NCI-H69 (cell line): Measurements from ENCODE around the gene KIAA0319L.
"Not testable (repeated sequence)": the region's sequence is repeated elsewhere in the genome, so short reads cannot be mapped to it uniquely, and the experiment has no call there.

ENCODE experiments used
- DNase-seq: peaks from one replicate; lab custom pipeline; 2025; lab: John Stamatoyannopoulos, UW

KIAA0319L gene

GRCh38 chr1:35557118-35557610, at the start of gene KIAA0319L:
KIAA0319L (minus strand) TSS chr1:35557403; CDS start chr1:35554491, 2,912 bp downstream.
- DNase-seq = peak; percentile 90

GRCh38 chr1:35605867-35606182, 48.6 kb upstream of the KIAA0319L start:
- no peak for DNase-seq

GRCh38 chr1:35605071-35605866, 48.1 kb upstream of the KIAA0319L start:
- no peak for DNase-seq

GRCh38 chr1:35603941-35604340, 46.7 kb upstream of the KIAA0319L start:
- no peak for DNase-seq

- no peak for DNase-seq
Measured at GRCh38 chr1:35603468-35603867, 46.3 kb upstream of the KIAA0319L start.

- peak; percentile 82 for DNase-seq
Measured at GRCh38 chr1:35600593-35600992, 43.4 kb upstream of the KIAA0319L start.

- no peak for DNase-seq
Measured at GRCh38 chr1:35599411-35599810, 42.2 kb upstream of the KIAA0319L start.

GRCh38 chr1:35598895-35599294, 41.7 kb upstream of the KIAA0319L start:
- DNase-seq = peak; percentile 85

- no peak for DNase-seq
Measured at GRCh38 chr1:35597870-35598269, 40.7 kb upstream of the KIAA0319L start.

GRCh38 chr1:35595684-35596083, 38.5 kb upstream of the KIAA0319L start:
- no peak for DNase-seq

- no peak for DNase-seq
Measured at GRCh38 chr1:35594005-35594760, 37.0 kb upstream of the KIAA0319L start.

- no peak for DNase-seq
Measured at GRCh38 chr1:35592991-35593769, 36.0 kb upstream of the KIAA0319L start.

GRCh38 chr1:35591211-35591610, 34.0 kb upstream of the KIAA0319L start:
- no peak for DNase-seq

- no peak for DNase-seq
Measured at GRCh38 chr1:35590476-35591040, 33.4 kb upstream of the KIAA0319L start.

- DNase-seq = no peak
Measured at GRCh38 chr1:35589516-35590427, 32.6 kb upstream of the KIAA0319L start.

- no peak for DNase-seq
Measured at GRCh38 chr1:35588197-35588910, 31.2 kb upstream of the KIAA0319L start.

- no peak for DNase-seq
Measured at GRCh38 chr1:35587736-35588135, 30.5 kb upstream of the KIAA0319L start.

- DNase-seq = no peak
Measured at GRCh38 chr1:35586808-35587207, 29.6 kb upstream of the KIAA0319L start.

GRCh38 chr1:35585805-35586204, 28.6 kb upstream of the KIAA0319L start:
- not testable (repeated sequence) for DNase-seq

GRCh38 chr1:35585281-35585680, 28.1 kb upstream of the KIAA0319L start:
- DNase-seq = no peak
